ENCODE measurements around the gene PARVB. TPM values are rescaled to one million over a fixed set of nuclear protein-coding genes. Genes with fewer than 3 reads are reported as not detected.

The PARVB gene
- total RNA-seq, 4 donors from 2014 or later = 6.6 to 144 (median 30.1) TPM

GRCh38 chr22:44167501-44167900 lies 143.4 kb downstream of the PARVB start:
- WGBS, 2 donors (ENCODE audit: low coverage in 1 of 2) = 60% methylated on average over 3 of the region's 12 CpGs; no CpG with 5 or more reads in 1 of the 2 donors
- intact Hi-C loops (cut with DNase I; ENCODE audit: low total_unique reads) = no loop called here

GRCh38 chr22:44168206-44168605 lies 144.1 kb downstream of the PARVB start:
- intact Hi-C loops (cut with DNase I; ENCODE audit: low total_unique reads) = no loop called here

More at GRCh38 chr22:44167501-44167900, 143.4 kb downstream of the PARVB start:
- DNase-seq = no peak
- H3K27ac ChIP-seq = no peak overlapping the region
- no peaks in the 10 kb centered on the region for H3K9me3 ChIP-seq
- H3K36me3 ChIP-seq = no peaks in the 10 kb centered on the region
- H3K4me3 ChIP-seq = no peak overlapping the region
- peaks cover 0 to 3% (median 0%) of the 10 kb centered on the region in 4 donors for H3K4me1 ChIP-seq
- H3K27me3 ChIP-seq = no peaks in the 10 kb centered on the region
- in situ Hi-C loops (cut with MboI; ENCODE audit: low pct_ligation_motif_present in 1 of 4, low pct_unique_long_range_greater_than_20kb in 1 of 4, low sequenced_read_pairs in 3 of 4) = no loop called here
- TF ChIP-seq POLR2AphosphoS5 (IDR thresholded peaks at IDR 0.05) = no peak
- no peak for TF ChIP-seq POLR2A (IDR thresholded peaks at IDR 0.05)
- TF ChIP-seq EP300 (IDR thresholded peaks at IDR 0.05; ENCODE audit: low read depth) = no peak
- TF ChIP-seq, protein P1, sequence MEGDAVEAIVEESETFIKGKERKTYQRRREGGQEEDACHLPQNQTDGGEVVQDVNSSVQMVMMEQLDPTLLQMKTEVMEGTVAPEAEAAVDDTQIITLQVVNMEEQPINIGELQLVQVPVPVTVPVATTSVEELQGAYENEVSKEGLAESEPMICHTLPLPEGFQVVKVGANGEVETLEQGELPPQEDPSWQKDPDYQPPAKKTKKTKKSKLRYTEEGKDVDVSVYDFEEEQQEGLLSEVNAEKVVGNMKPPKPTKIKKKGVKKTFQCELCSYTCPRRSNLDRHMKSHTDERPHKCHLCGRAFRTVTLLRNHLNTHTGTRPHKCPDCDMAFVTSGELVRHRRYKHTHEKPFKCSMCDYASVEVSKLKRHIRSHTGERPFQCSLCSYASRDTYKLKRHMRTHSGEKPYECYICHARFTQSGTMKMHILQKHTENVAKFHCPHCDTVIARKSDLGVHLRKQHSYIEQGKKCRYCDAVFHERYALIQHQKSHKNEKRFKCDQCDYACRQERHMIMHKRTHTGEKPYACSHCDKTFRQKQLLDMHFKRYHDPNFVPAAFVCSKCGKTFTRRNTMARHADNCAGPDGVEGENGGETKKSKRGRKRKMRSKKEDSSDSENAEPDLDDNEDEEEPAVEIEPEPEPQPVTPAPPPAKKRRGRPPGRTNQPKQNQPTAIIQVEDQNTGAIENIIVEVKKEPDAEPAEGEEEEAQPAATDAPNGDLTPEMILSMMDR (IDR thresholded peaks at IDR 0.05) = no peak

DNA sequence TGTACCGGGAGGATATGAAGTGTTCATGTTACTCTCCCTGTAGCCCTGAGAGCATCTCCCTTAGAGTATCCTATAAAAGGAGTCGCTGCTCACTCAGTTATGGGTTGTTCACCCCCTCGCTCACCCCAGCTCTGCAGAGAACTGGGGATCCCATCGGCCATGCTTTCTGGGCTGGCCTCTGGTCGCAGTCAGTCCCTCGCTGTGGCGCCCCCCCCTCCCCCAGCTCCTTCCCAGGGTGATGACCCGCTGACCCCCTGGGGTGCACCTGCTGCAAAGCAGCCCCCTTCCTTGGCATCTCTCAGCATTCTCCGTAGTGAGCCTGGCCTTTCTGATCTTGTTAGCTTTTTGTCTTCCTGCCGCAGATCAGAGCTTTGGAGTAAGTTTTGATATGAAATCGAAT lies 146.4 kb downstream of the PARVB start:
- Histone ChIP-seq H3K27me3 (no peaks in the 10 kb centered on the region), H3K36me3 (no peaks in the 10 kb centered on the region), H3K4me3 (no peak overlapping the region), H3K27ac (no peak overlapping the region), H3K4me1 (peaks cover 0 to 3% (median 0%) of the 10 kb centered on the region in 4 donors), H3K9me3 (no peaks in the 10 kb centered on the region)
- WGBS, 2 donors (ENCODE audit: low coverage in 1 of 2) = 88 to 100% methylated on average over 1 to 11 of the region's 11 CpGs
- TF ChIP-seq, protein P1 (IDR thresholded peaks at IDR 0.05) = no peak
- TF ChIP-seq EP300 (IDR thresholded peaks at IDR 0.05; ENCODE audit: low read depth) (no peak), POLR2AphosphoS5 (IDR thresholded peaks at IDR 0.05) (no peak), POLR2A (IDR thresholded peaks at IDR 0.05) (no peak)
- intact Hi-C loops (cut with DNase I; ENCODE audit: low total_unique reads) (no loop called here), in situ Hi-C loops (cut with MboI; ENCODE audit: low pct_ligation_motif_present in 1 of 4, low pct_unique_long_range_greater_than_20kb in 1 of 4, low sequenced_read_pairs in 3 of 4) (no loop called here)
- no peak for DNase-seq

More at GRCh38 chr22:44168206-44168605, 144.1 kb downstream of the PARVB start:
- 60 to 89% methylated on average over 1 to 7 of the region's 13 CpGs for WGBS, 2 donors (ENCODE audit: low coverage in 1 of 2)
- Histone ChIP-seq H3K9me3 (no peaks in the 10 kb centered on the region), H3K4me1 (peaks cover 0 to 3% (median 0%) of the 10 kb centered on the region in 4 donors), H3K36me3 (no peaks in the 10 kb centered on the region), H3K27me3 (no peaks in the 10 kb centered on the region), H3K27ac (no peak overlapping the region), H3K4me3 (no peak overlapping the region)
- no peak for DNase-seq
- TF ChIP-seq POLR2A (IDR thresholded peaks at IDR 0.05) (no peak), EP300 (IDR thresholded peaks at IDR 0.05; ENCODE audit: low read depth) (no peak), POLR2AphosphoS5 (IDR thresholded peaks at IDR 0.05) (no peak)
- TF ChIP-seq, protein P1 (IDR thresholded peaks at IDR 0.05) = no peak
- in situ Hi-C loops (cut with MboI; ENCODE audit: low pct_ligation_motif_present in 1 of 4, low pct_unique_long_range_greater_than_20kb in 1 of 4, low sequenced_read_pairs in 3 of 4) = no loop called here

DNA sequence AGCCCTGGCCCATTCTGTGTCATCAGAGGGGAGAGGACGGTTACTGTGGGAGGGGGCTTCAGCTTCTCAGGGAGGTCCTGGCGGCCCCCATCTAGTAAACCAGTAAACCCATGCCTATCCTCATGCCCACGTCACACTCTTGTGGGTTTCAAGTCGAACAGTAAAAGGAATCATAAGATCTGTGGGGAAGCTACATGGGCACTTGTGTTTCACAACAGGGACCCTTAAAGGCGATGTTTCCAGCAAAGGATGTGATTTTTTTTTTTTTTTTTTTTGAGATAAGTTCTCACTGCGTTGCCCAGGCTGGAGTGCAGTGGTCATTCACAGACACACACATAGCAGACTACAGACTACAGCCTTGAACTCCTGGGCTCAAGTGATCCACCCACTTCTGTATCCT lies 147.5 kb downstream of the PARVB start:
- in situ Hi-C loops (cut with MboI; ENCODE audit: low pct_ligation_motif_present in 1 of 4, low pct_unique_long_range_greater_than_20kb in 1 of 4, low sequenced_read_pairs in 3 of 4) = no loop called here
- H3K4me3 ChIP-seq = no peak overlapping the region
- no peaks in the 10 kb centered on the region for H3K27me3 ChIP-seq
- intact Hi-C loops (cut with DNase I; ENCODE audit: low total_unique reads) = no loop called here
- WGBS, 2 donors (ENCODE audit: low coverage in 1 of 2) = 78 to 81% methylated on average over 3 to 6 of the region's 6 CpGs
- H3K4me1 ChIP-seq = peaks cover 0 to 3% (median 0%) of the 10 kb centered on the region in 4 donors
- no peak for DNase-seq
- no peak overlapping the region for H3K27ac ChIP-seq
- TF ChIP-seq POLR2AphosphoS5 (IDR thresholded peaks at IDR 0.05) (no peak), POLR2A (IDR thresholded peaks at IDR 0.05) (no peak), EP300 (IDR thresholded peaks at IDR 0.05; ENCODE audit: low read depth) (no peak)
- TF ChIP-seq, protein P1 (IDR thresholded peaks at IDR 0.05) = no peak
- no peaks in the 10 kb centered on the region for H3K36me3 ChIP-seq
- H3K9me3 ChIP-seq = no peaks in the 10 kb centered on the region
